D721Med (cell line): ENCODE data around the gene ROMO1.
A peak's percentile ranks its signal among the peaks of the same experiment; 100 is the strongest.

Experiments
- DNase-seq: peaks from one replicate; pipeline ENCODE4 v3.0.0; 2011; ENCODE audit warnings: low spot score; ENCODE audit not compliant: insufficient read length
- FAIRE-seq: peaks from 2 replicates; lab custom pipeline; 2011; peaks lifted over from hg19 to GRCh38; lab: Jason Lieb, UNC
- CTCF ChIP-seq: IDR thresholded peaks from 2 replicates; pipeline ENCODE4 v1.5.1; 2012; ENCODE audit warnings: mild to moderate bottlenecking, control low read depth; ENCODE audit not compliant: insufficient read depth; ENCODE audit errors: missing control alignments

ROMO1 gene

GRCh38 chr20:35735826-35736470 lies 36.7 kb downstream of the ROMO1 start:
- DNase-seq: peak; percentile 42
- FAIRE-seq: peak; percentile 77

GRCh38 chr20:35737865-35738333 lies 38.7 kb downstream of the ROMO1 start:
- no peak for FAIRE-seq
- no peak for TF ChIP-seq CTCF

More at GRCh38 chr20:35735826-35736470, 36.7 kb downstream of the ROMO1 start:
- TF ChIP-seq CTCF: no peak

GRCh38 chr20:35738410-35739179 lies 39.4 kb downstream of the ROMO1 start:
- no peak for DNase-seq
- no peak for TF ChIP-seq CTCF
- no peak for FAIRE-seq

More at GRCh38 chr20:35737865-35738333, 38.7 kb downstream of the ROMO1 start:
- no peak for DNase-seq

DNA sequence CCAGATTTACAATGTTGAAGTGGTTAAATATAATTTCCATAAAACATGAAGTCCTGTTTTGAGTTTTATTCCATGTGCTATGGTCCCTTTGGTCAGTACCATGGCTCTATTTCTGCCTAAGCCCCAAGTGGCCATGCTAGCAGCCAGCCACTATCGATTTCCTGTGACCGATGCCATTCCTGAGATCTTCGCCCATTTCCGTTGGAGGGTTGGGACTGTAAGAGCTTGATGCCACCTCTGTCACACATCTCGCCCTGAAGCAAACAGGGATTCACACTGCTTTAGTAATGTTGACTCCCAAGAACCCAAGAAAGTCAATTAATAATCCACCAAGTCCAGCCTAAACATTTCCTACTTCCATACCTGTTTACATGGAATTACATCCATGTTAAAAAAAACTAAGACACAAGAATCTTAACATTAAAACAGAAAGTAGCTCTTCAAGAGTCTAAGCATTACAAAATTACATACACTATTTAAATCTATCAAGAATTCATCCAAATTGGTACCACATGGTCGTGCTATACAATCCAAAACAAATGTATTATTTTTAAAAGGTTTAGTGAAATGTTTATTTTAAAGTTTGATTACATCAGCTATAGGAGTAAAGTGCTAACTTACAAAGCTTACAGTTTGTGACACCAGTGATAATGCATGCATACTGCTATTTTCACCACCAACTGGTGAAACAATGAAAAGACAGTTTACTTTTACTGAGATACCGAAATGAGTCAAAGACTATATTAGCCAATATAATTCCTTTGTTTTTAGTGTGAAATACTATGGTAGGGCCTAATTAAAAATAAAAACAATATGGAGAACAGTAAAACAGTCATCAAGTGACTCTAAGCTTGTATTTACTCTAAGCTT lies 40.3 kb downstream of the ROMO1 start:
- no peak for DNase-seq
- FAIRE-seq: no peak

GRCh38 chr20:35741892-35742740 lies 42.9 kb downstream of the ROMO1 start, which contains the start of gene RBM39:
Gene RBM39 (minus strand): TSS chr20:35742260. CDS start chr20:35740874, 1,386 bp downstream.
- peak; percentile 14 for TF ChIP-seq CTCF
- DNase-seq (peak; percentile 42), FAIRE-seq (no peak)

More for the DNA sequence above, 40.3 kb downstream of the ROMO1 start:
- peak; percentile 27 for TF ChIP-seq CTCF
